ENCODE measurements around the gene ATP6V0B. TPM values are rescaled to one million over a fixed set of nuclear protein-coding genes. Genes with fewer than 3 reads are reported as not detected.

ATP6V0B gene
- total and polyA plus RNA-seq, 2 donors from 2014 or later = 156 to 636 TPM

- TF ChIP-seq CTCF (IDR thresholded peaks at IDR 0.05; ENCODE audit: borderline replicate concordance, extremely low read depth, insufficient read depth) = no peak
- no peaks in the 10 kb centered on the region for H3K27me3 ChIP-seq (ENCODE audit: control insufficient read depth, insufficient read depth, low read length)
- intact Hi-C loops (cut with DNase I) = no loop called here
- no peak overlapping the region for H3K27ac ChIP-seq (ENCODE audit: low read depth in 2 of 2, low read length in 2 of 2)
- H3K36me3 ChIP-seq (ENCODE audit: control insufficient read depth in 2 of 3, insufficient read depth in 3 of 3, low read length in 3 of 3) = no peaks in the 10 kb centered on the region
- no peaks in the 10 kb centered on the region for H3K4me1 ChIP-seq (ENCODE audit: control insufficient read depth in 2 of 3, insufficient read depth in 2 of 3, low read depth in 1 of 3, low read length in 3 of 3)
- DNase-seq (no peak), FAIRE-seq (no peak)
- no peak overlapping the region for H3K4me3 ChIP-seq (ENCODE audit: low read length in 3 of 3)
- no peak overlapping the region for H3K9ac ChIP-seq (ENCODE audit: low read length in 3 of 3)
- no peaks in the 10 kb centered on the region for H3K9me3 ChIP-seq (ENCODE audit: control insufficient read depth in 2 of 3, insufficient read depth in 1 of 3, low read length in 3 of 3)
These were observed 47.0 kb downstream of the ATP6V0B start for GRCh38 chr1:44021581-44022321.

GRCh38 chr1:44024031-44024902 is 49.5 kb downstream of the ATP6V0B start:
- DNase-seq = peak in 1 of 5 donors; percentile 65
- Histone ChIP-seq H3K9me3 (ENCODE audit: control insufficient read depth in 2 of 3, insufficient read depth in 1 of 3, low read length in 3 of 3) (no peaks in the 10 kb centered on the region), H3K27me3 (ENCODE audit: control insufficient read depth, insufficient read depth, low read length) (no peaks in the 10 kb centered on the region), H3K4me1 (ENCODE audit: control insufficient read depth in 2 of 3, insufficient read depth in 2 of 3, low read depth in 1 of 3, low read length in 3 of 3) (peaks cover 0 to 5% (median 4%) of the 10 kb centered on the region in 3 donors), H3K4me3 (ENCODE audit: low read length in 3 of 3) (no peak overlapping the region), H3K27ac (ENCODE audit: low read depth in 2 of 2, low read length in 2 of 2) (no peak overlapping the region), H3K36me3 (ENCODE audit: control insufficient read depth in 2 of 3, insufficient read depth in 3 of 3, low read length in 3 of 3) (no peaks in the 10 kb centered on the region), H3K9ac (ENCODE audit: low read length in 3 of 3) (no peak overlapping the region)
- no peak for TF ChIP-seq CTCF (IDR thresholded peaks at IDR 0.05; ENCODE audit: borderline replicate concordance, extremely low read depth, insufficient read depth)
- intact Hi-C loops (cut with DNase I) = no loop called here
- no peak for FAIRE-seq

GRCh38 chr1:44024903-44025525 is 50.3 kb downstream of the ATP6V0B start:
- Histone ChIP-seq H3K27ac (ENCODE audit: low read depth in 2 of 2, low read length in 2 of 2) (no peak overlapping the region), H3K36me3 (ENCODE audit: control insufficient read depth in 2 of 3, insufficient read depth in 3 of 3, low read length in 3 of 3) (no peaks in the 10 kb centered on the region), H3K27me3 (ENCODE audit: control insufficient read depth, insufficient read depth, low read length) (no peaks in the 10 kb centered on the region), H3K9me3 (ENCODE audit: control insufficient read depth in 2 of 3, insufficient read depth in 1 of 3, low read length in 3 of 3) (no peaks in the 10 kb centered on the region), H3K4me3 (ENCODE audit: low read length in 3 of 3) (no peak overlapping the region), H3K9ac (ENCODE audit: low read length in 3 of 3) (no peak overlapping the region), H3K4me1 (ENCODE audit: control insufficient read depth in 2 of 3, insufficient read depth in 2 of 3, low read depth in 1 of 3, low read length in 3 of 3) (peaks cover 0 to 10% (median 9%) of the 10 kb centered on the region in 3 donors)
- DNase-seq (no peak), FAIRE-seq (no peak)
- no peak for TF ChIP-seq CTCF (IDR thresholded peaks at IDR 0.05; ENCODE audit: borderline replicate concordance, extremely low read depth, insufficient read depth)
- intact Hi-C loops (cut with DNase I) = no loop called here
